SIG-M5 treated with dmso at 0.1 percent for 504 hours (cell line): ENCODE results near the gene MYO1D.
"Not testable (repeated sequence)": the region's sequence is repeated elsewhere in the genome, so short reads cannot be mapped to it uniquely, and the experiment has no call there.

Experiments used
- DNase-seq: peaks from one replicate; lab custom pipeline; 2025; ENCODE audit not compliant: unreplicated experiment; lab: John Stamatoyannopoulos, UW

MYO1D gene

GRCh38 chr17:32551186-32551955 is 325.6 kb downstream of the MYO1D start:
- DNase-seq: peak; percentile 66

- DNase-seq: no peak
Observed at GRCh38 chr17:32549559-32549958, 327.4 kb downstream of the MYO1D start.

GRCh38 chr17:32546031-32546444 is 330.9 kb downstream of the MYO1D start:
- DNase-seq: no peak

- no peak for DNase-seq
Observed at GRCh38 chr17:32542186-32542585, 334.7 kb downstream of the MYO1D start.

GRCh38 chr17:32541640-32542039 is 335.3 kb downstream of the MYO1D start:
- DNase-seq: no peak

GRCh38 chr17:32536736-32537643 is 339.9 kb downstream of the MYO1D start:
- DNase-seq: no peak

GRCh38 chr17:32533296-32533695 is 343.6 kb downstream of the MYO1D start:
- no peak for DNase-seq

- no peak for DNase-seq
Observed at GRCh38 chr17:32529604-32530003, 347.3 kb downstream of the MYO1D start.

- DNase-seq: no peak
Observed at GRCh38 chr17:32528825-32529224, 348.1 kb downstream of the MYO1D start.

GRCh38 chr17:32527146-32527545 is 349.8 kb downstream of the MYO1D start:
- no peak for DNase-seq

- no peak for DNase-seq
Observed at GRCh38 chr17:32525122-32525521, 351.8 kb downstream of the MYO1D start.

- DNase-seq: not testable (repeated sequence)
Observed at GRCh38 chr17:32524553-32524880, 352.4 kb downstream of the MYO1D start.

GRCh38 chr17:32523827-32524552 is 352.9 kb downstream of the MYO1D start:
- DNase-seq: no peak

- DNase-seq: no peak
Observed at GRCh38 chr17:32523017-32523680, 353.8 kb downstream of the MYO1D start.

GRCh38 chr17:32520737-32521404 is 356.1 kb downstream of the MYO1D start:
- no peak for DNase-seq

GRCh38 chr17:32520104-32520701 is 356.7 kb downstream of the MYO1D start:
- no peak for DNase-seq

GRCh38 chr17:32519228-32520103 is 357.5 kb downstream of the MYO1D start:
- no peak for DNase-seq

- no peak for DNase-seq
Observed at GRCh38 chr17:32518646-32519227, 358.2 kb downstream of the MYO1D start.

GRCh38 chr17:32517982-32518381 is 358.9 kb downstream of the MYO1D start:
- DNase-seq: no peak
